Neural cell (in vitro differentiated cells): Measurements from ENCODE around the gene PRKAR1A. TPM values are rescaled to one million over a fixed set of nuclear protein-coding genes. Genes with fewer than 3 reads are reported as not detected.

Source experiments
- H2AFZ ChIP-seq: fragments of 200-600, 300-800 bp; sonication (generic), shearing (Covaris generic); 2 replicates; pipeline ENCODE4 v1.6.0; 2014; ENCODE audit warnings: low read depth, mild to moderate bottlenecking, antibody characterized with exemption, low read length, moderate library complexity
- H3F3A ChIP-seq: fragments of 200-600 bp; shearing (Covaris generic); 2 replicates; pipeline ENCODE4 v1.6.1; 2016; ENCODE audit warnings: mild to moderate bottlenecking, moderate library complexity, mixed read lengths, antibody characterized with exemption, low read length; ENCODE audit not compliant: insufficient read depth, poor library complexity, severe bottlenecking
- H3K27ac ChIP-seq: fragments of 200-600, 300-800 bp; sonication (generic), shearing (Covaris generic); 2 replicates; pipeline ENCODE4 v1.5.1; 2014; ENCODE audit warnings: mild to moderate bottlenecking, low read length, moderate library complexity
- H3K27me3 ChIP-seq: fragments of 300-800, 200-600 bp; sonication (generic), shearing (Covaris generic); 2 replicates; pipeline ENCODE4 v1.6.0; 2014; ENCODE audit warnings: mild to moderate bottlenecking, low read depth, low read length, moderate library complexity; ENCODE audit not compliant: insufficient read depth
- H3K36me3 ChIP-seq: fragments of 300-800, 200-600 bp; sonication (generic), shearing (Covaris generic); 2 replicates; pipeline ENCODE4 v1.5.1; 2014; ENCODE audit warnings: mild to moderate bottlenecking, antibody characterized with exemption, low read length, moderate library complexity; ENCODE audit not compliant: insufficient read depth
- H3K4me2 ChIP-seq: fragments of 300-800, 200-600 bp; sonication (generic), shearing (Covaris generic); 2 replicates; pipeline ENCODE4 v1.6.0; 2014; ENCODE audit warnings: mild to moderate bottlenecking, low read length
- H3K4me3 ChIP-seq: fragments of 300-800, 200-600 bp; sonication (generic), shearing (Covaris generic); 2 replicates; pipeline ENCODE4 v1.5.1; 2014; ENCODE audit warnings: mild to moderate bottlenecking, low read length, moderate library complexity
- H3K79me2 ChIP-seq: fragments of 200-600 bp; shearing (Covaris generic); replicated peaks from 2 replicates; pipeline ENCODE4 v1.6.0; 2014; ENCODE audit warnings: mild to moderate bottlenecking, low read length, moderate library complexity; ENCODE audit not compliant: insufficient read depth
- H3K9ac ChIP-seq: fragments of 300-800, 200-600 bp; sonication (generic), shearing (Covaris generic); 2 replicates; pipeline ENCODE4 v1.6.1; 2016; ENCODE audit warnings: mild to moderate bottlenecking, low read length, mixed read lengths
- H3K9me2 ChIP-seq: fragments of 200-600 bp; shearing (Covaris generic); 2 replicates; pipeline ENCODE4 v1.6.1; 2016; ENCODE audit warnings: mild to moderate bottlenecking, low read length, mixed read lengths; ENCODE audit not compliant: insufficient read depth
- H3K9me3 ChIP-seq: fragments of 200-600, 300-800 bp; sonication (generic), shearing (Covaris generic); 2 replicates; pipeline ENCODE4 v1.6.1; 2016; ENCODE audit warnings: mild to moderate bottlenecking, mixed run types, low read length, moderate library complexity, mixed read lengths
- H4K20me1 ChIP-seq: fragments of 200-600 bp; shearing (Covaris generic); 2 replicates; pipeline ENCODE4 v1.6.1; 2016; ENCODE audit warnings: mild to moderate bottlenecking, mixed run types; ENCODE audit not compliant: insufficient read depth
- CTCF ChIP-seq: fragments of 450-650 bp; IDR thresholded peaks from 2 replicates; pipeline ENCODE4 v1.5.1; 2014; ENCODE audit warnings: antibody characterized with exemption, mild to moderate bottlenecking, moderate library complexity; ENCODE audit not compliant: poor library complexity, severe bottlenecking
- EP300 ChIP-seq: fragments of 450-650 bp; conservative IDR thresholded peaks from 2 replicates; pipeline ENCODE4 v1.6.1; 2014; ENCODE audit warnings: antibody characterized with exemption, mild to moderate bottlenecking, moderate library complexity; ENCODE audit not compliant: poor library complexity, severe bottlenecking
- EZH2 ChIP-seq: fragments of 200-600, 300-800 bp; shearing (Covaris generic), sonication (generic); IDR thresholded peaks from 2 replicates; pipeline ENCODE4 v1.6.1; 2014; ENCODE audit warnings: antibody characterized with exemption, low read length, borderline replicate concordance, mild to moderate bottlenecking; ENCODE audit not compliant: insufficient read depth, poor library complexity, severe bottlenecking
- MXI1 ChIP-seq: fragments of 450-650 bp; conservative IDR thresholded peaks from 2 replicates; pipeline ENCODE4 v1.6.1; 2014; ENCODE audit warnings: antibody characterized with exemption, mild to moderate bottlenecking; ENCODE audit not compliant: poor library complexity, severe bottlenecking
- POLR2AphosphoS5 ChIP-seq: IDR thresholded peaks from 2 replicates; pipeline ENCODE4 v1.6.1; 2012
- RAD21 ChIP-seq: fragments of 450-650 bp; conservative IDR thresholded peaks from 2 replicates; pipeline ENCODE4 v1.6.1; 2014; ENCODE audit warnings: antibody characterized with exemption, mild to moderate bottlenecking, moderate library complexity
- REST ChIP-seq: IDR thresholded peaks from 2 replicates; pipeline ENCODE4 v1.6.1; 2012; ENCODE audit warnings: borderline replicate concordance
- SMC3 ChIP-seq: fragments of 450-650 bp; conservative IDR thresholded peaks from 2 replicates; pipeline ENCODE4 v1.6.1; 2014; ENCODE audit warnings: antibody characterized with exemption, mild to moderate bottlenecking, moderate library complexity; ENCODE audit not compliant: poor library complexity
- TAF1 ChIP-seq: IDR thresholded peaks from 2 replicates; pipeline ENCODE4 v1.6.1; 2012; ENCODE audit warnings: low read depth
- polyA plus RNA-seq: library from polyadenylated mRNA; depleted of rRNA; stranded (reverse); fragments of >200 nt; gene quantifications from 2 replicates; pipeline ENCODE4 v1.2.3, GENCODE V29; 2014

The PRKAR1A gene
- polyA plus RNA-seq, 1 donor from 2014 or later = 539 TPM

GRCh38 chr17:68470961-68471360, 41.3 kb upstream of the PRKAR1A start:
- Histone ChIP-seq H3K9me3 (no peaks in the 10 kb centered on the region), H3F3A (no peaks in the 10 kb centered on the region), H3K4me3 (no peak overlapping the region), H3K27me3 (no peaks in the 10 kb centered on the region), H3K36me3 (no peaks in the 10 kb centered on the region), H3K9me2 (no peaks in the 10 kb centered on the region), H4K20me1 (no peaks in the 10 kb centered on the region), H2AFZ (no peak overlapping the region), H3K79me2 (no peaks in the 10 kb centered on the region), H3K27ac (no peak overlapping the region), H3K9ac (no peak overlapping the region), H3K4me2 (no peak overlapping the region)
- no peak for TF ChIP-seq RAD21
- no peak for TF ChIP-seq SMC3

- Histone ChIP-seq H3K36me3 (no peaks in the 10 kb centered on the region), H3K27ac (no peak overlapping the region), H2AFZ (no peak overlapping the region), H3K79me2 (no peaks in the 10 kb centered on the region), H3K9me3 (no peaks in the 10 kb centered on the region), H3F3A (no peaks in the 10 kb centered on the region), H4K20me1 (no peaks in the 10 kb centered on the region), H3K4me3 (no peak overlapping the region), H3K9me2 (no peaks in the 10 kb centered on the region), H3K27me3 (no peaks in the 10 kb centered on the region), H3K4me2 (no peak overlapping the region), H3K9ac (no peak overlapping the region)
- TF ChIP-seq CTCF (no peak), SMC3 (no peak), POLR2AphosphoS5 (no peak), REST (no peak), EP300 (no peak), RAD21 (no peak), EZH2 (no peak), MXI1 (no peak), TAF1 (no peak)
Observed at GRCh38 chr17:68480885-68481284, 31.3 kb upstream of the PRKAR1A start.

GRCh38 chr17:68482576-68483041, 29.6 kb upstream of the PRKAR1A start:
- no peaks in the 10 kb centered on the region for H4K20me1 ChIP-seq
- H3K9me2 ChIP-seq = no peaks in the 10 kb centered on the region
- no peaks in the 10 kb centered on the region for H3K9me3 ChIP-seq
- no peak overlapping the region for H3K27ac ChIP-seq
- TF ChIP-seq EZH2 = no peak
- TF ChIP-seq TAF1 = no peak
- TF ChIP-seq REST = no peak
- TF ChIP-seq MXI1 = no peak
- TF ChIP-seq SMC3 = no peak
- TF ChIP-seq CTCF = no peak
- TF ChIP-seq EP300 = no peak
- no peak for TF ChIP-seq POLR2AphosphoS5
- no peak for TF ChIP-seq RAD21
- no peaks in the 10 kb centered on the region for H3F3A ChIP-seq
- no peak overlapping the region for H3K4me2 ChIP-seq
- no peak overlapping the region for H2AFZ ChIP-seq
- H3K9ac ChIP-seq = no peak overlapping the region
- H3K4me3 ChIP-seq = no peak overlapping the region
- no peaks in the 10 kb centered on the region for H3K36me3 ChIP-seq
- H3K27me3 ChIP-seq = no peaks in the 10 kb centered on the region
- H3K79me2 ChIP-seq = no peaks in the 10 kb centered on the region
